IPS-18a (cell line): ENCODE results near the gene LZIC.

Experiments used
- H3K27ac ChIP-seq: one replicate; pipeline ENCODE4 v1.5.1; 2013; ENCODE audit warnings: low read length
- H3K27me3 ChIP-seq: one replicate; pipeline ENCODE4 v1.6.1; 2013; ENCODE audit warnings: mild to moderate bottlenecking, low read length; ENCODE audit not compliant: control insufficient read depth, insufficient read depth
- H3K36me3 ChIP-seq: one replicate; pipeline ENCODE4 v1.6.1; 2013; ENCODE audit warnings: low read depth, low read length; ENCODE audit not compliant: control insufficient read depth
- H3K4me1 ChIP-seq: one replicate; pipeline ENCODE4 v1.6.1; 2013; ENCODE audit warnings: low read depth, low read length; ENCODE audit not compliant: control insufficient read depth
- H3K4me3 ChIP-seq: one replicate; pipeline ENCODE4 v1.5.1; 2013; ENCODE audit warnings: low read length
- H3K9ac ChIP-seq: one replicate; pipeline ENCODE4 v1.6.1; 2013; ENCODE audit warnings: mild to moderate bottlenecking, low read length, moderate library complexity
- H3K9me3 ChIP-seq: one replicate; pipeline ENCODE4 v1.6.1; 2013; ENCODE audit warnings: low read depth, low read length; ENCODE audit not compliant: control insufficient read depth

Gene LZIC

DNA sequence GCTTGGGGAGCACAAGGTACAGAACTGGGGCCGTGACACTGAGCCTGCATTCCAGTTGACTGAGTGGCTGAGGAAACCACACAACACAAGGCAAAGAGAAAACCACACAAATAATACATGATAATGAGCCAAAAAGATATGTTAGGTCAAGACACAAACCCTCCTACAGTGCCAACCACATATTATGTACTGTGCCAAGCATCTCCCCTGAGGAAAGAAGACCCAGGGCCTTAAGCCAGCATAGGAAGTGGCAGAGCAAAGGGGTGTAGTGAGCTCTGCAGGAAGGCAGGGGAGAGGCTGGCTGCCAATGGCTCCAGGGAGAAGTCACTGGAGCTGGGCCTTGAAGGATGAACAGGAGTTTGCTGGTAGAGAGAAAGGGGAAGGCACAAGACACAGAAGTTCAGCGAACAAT lies 61.3 kb downstream of the LZIC start:
- H3K27ac ChIP-seq: no peak overlapping the region
- H3K27me3 ChIP-seq: no peaks in the 10 kb centered on the region

More for the DNA sequence above, 61.3 kb downstream of the LZIC start:
- no peaks in the 10 kb centered on the region for H3K36me3 ChIP-seq
- H3K9ac ChIP-seq: no peak overlapping the region
- no peaks in the 10 kb centered on the region for H3K9me3 ChIP-seq
- H3K4me3 ChIP-seq: no peak overlapping the region
- H3K4me1 ChIP-seq: peaks cover 7% of the 10 kb centered on the region
